Transverse colon (tissue), 4 donors: ENCODE measurements around the gene HOXD11. TPM values are rescaled to one million over a fixed set of nuclear protein-coding genes. Genes with fewer than 3 reads are reported as not detected.

Experiments
- DNase-seq: peaks from one replicate; pipeline ENCODE4 v3.0.0-alpha.2; 2019
- H3K27ac ChIP-seq, 4 donors: fragments of 200-600 bp; sonication (generic); 2 replicates each; pipeline ENCODE4 v1.5.1; 2016 to 2018; ENCODE audit warnings: inconsistent platforms in 4 of 4
- H3K27me3 ChIP-seq: fragments of 200-600 bp; sonication (generic); 2 replicates; pipeline ENCODE4 v1.5.1; 2017; ENCODE audit warnings: inconsistent platforms
- H3K36me3 ChIP-seq, 4 donors: fragments of 200-600 bp; sonication (generic); 2 replicates each; pipeline ENCODE4 v1.5.1; 2017 to 2019; ENCODE audit warnings: inconsistent platforms in 4 of 4
- H3K4me1 ChIP-seq, 4 donors: fragments of 200-600 bp; sonication (generic); 2 replicates each; pipeline ENCODE4 v1.5.1; 2017 to 2020; ENCODE audit warnings: inconsistent platforms in 4 of 4
- H3K4me3 ChIP-seq, 4 donors: fragments of 200-600 bp; sonication (generic); 1 replicate in 1 of 4; 2 replicates in 3 of 4; pipeline versions ENCODE4 v1.5.1 to v1.6.1; 2017 to 2019; ENCODE audit warnings: inconsistent platforms in 4 of 4
- H3K9me3 ChIP-seq, 2 donors: fragments of 200-600 bp; sonication (generic); 2 replicates each; pipeline ENCODE4 v1.5.1; 2017 to 2019; ENCODE audit warnings: inconsistent platforms in 2 of 2
- EP300 ChIP-seq: sonication (generic); formaldehyde crosslinking; IDR thresholded peaks from one replicate; pipeline ENCODE4 v1.6.1; 2017; ENCODE audit warnings: antibody characterized with exemption, low read depth
- POLR2A ChIP-seq: fragments of 450-650 bp; IDR thresholded peaks from one replicate; pipeline ENCODE4 v1.6.1; 2016; ENCODE audit warnings: antibody characterized with exemption, mild to moderate bottlenecking, moderate library complexity
- POLR2AphosphoS5 ChIP-seq, 3 donors: sonication (generic); formaldehyde crosslinking; IDR thresholded peaks; one replicate each; pipeline ENCODE4 v1.6.1; 2016; ENCODE audit warnings: antibody characterized with exemption in 3 of 3
- whole genome bisulfite sequencing, 2 donors: methylation state at CpG; one replicate each; pipeline ENCODE4 v1.1.5; 2018; ENCODE audit warnings: low coverage in 1 of 2; 5-methylcytosine and 5-hydroxymethylcytosine counted together
- in situ Hi-C, 4 donors: fragments of 200-750 bp; cut with MboI; loops; one replicate each; pipeline versions ENCODE4 v1.15.0 to v1.15.1; 2017; ENCODE audit warnings: low sequenced_read_pairs in 3 of 4, low pct_ligation_motif_present in 1 of 4, low pct_unique_long_range_greater_than_20kb in 1 of 4
- intact Hi-C: fragments of 100-400 bp; cut with DNase I; formaldehyde crosslinking; loops from one replicate; pipeline ENCODE4 v1.15.1; 2023; ENCODE audit warnings: low total_unique reads
- total RNA-seq, 4 donors: library from RNA; depleted of rRNA; stranded (reverse); fragments of >200 nt; gene quantifications; one replicate each; pipeline ENCODE4 v1.1.0, GENCODE V29; 2016
- TF ChIP-seq, protein P1 (sequence below), 5 experiments: fragments of 200-600 bp in 3 of 5; fragments of 450-650 bp in 2 of 5; sonication (generic) in 3 of 5; IDR thresholded peaks; 1 replicate in 2 of 5; 2 replicates in 3 of 5; pipeline ENCODE4 v1.5.1; 2016 to 2017; ENCODE audit warnings: antibody characterized with exemption in 5 of 5, inconsistent platforms in 3 of 5, mild to moderate bottlenecking in 2 of 5, moderate library complexity in 1 of 5

The HOXD11 gene
- total RNA-seq, 4 donors from 2014 or later, result 0.41 to 13.5 (median 4.4) TPM

DNA sequence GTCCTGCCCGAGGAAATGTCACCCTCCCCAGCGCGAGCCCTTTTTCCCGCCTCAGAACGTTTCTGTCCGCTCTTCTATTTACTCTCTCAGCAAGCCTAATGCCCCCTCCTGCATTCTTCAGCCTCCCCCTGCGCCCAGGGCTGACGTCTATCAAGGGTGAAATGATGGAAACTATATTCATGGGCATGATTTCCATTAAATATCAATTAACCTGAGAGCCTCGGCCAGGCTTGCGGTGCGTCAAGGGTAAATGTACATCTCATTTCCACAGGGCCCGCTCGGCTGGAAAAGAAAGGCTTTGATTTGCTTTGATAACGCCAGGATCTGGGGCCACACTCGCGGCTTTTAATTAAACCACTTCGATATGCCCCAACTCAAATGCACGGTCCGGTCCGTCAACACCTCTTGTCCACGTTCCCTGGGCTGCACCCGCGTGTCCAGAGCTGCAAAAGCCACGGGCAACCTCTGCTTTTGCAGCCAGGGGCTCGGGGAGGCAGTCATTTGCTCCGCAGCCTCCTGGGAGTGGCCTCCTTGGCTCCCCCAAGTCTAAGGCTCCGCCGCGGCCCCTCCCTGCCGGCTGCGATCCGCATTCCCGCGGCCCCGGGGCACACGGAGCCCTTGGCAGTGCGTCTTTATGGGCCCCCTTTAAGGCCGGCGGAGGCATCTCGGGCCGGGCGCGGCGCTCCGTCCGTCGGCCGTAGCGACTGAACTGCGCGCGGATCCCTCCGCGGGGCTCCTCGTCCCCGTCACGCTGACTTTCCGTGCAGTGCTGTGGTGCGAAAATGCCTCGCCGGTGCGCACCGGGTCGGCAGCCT, 22.1 kb downstream of the HOXD11 start, which contains the start of gene HOXD8:
TSS of gene HOXD8 (plus strand) at position 724 of the 815 bp plus-strand sequence. CDS start 662 bp downstream, outside the sequence.
- intact Hi-C loops, result loop anchor here (5.0 kb wide), 1 partner anchor 508 kb away; no protein-coding TSS in a partner anchor
- Histone ChIP-seq H3K4me1 (peaks cover 12 to 55% (median 31%) of the 10 kb centered on the region in 4 donors), H3K27me3 (peaks cover 83% of the 10 kb centered on the region), H3K36me3 (no peaks in the 10 kb centered on the region), H3K9me3 (no peaks in the 10 kb centered on the region), H3K4me3 (peak within 1 kb of the TSS; percentile 44 to 68 (median 57)), H3K27ac (peak within 1 kb of the TSS; percentile 94 to 96 (median 94))
- in situ Hi-C loops, result loop anchor here (5.0 to 25.0 kb wide), 6 partner anchors 326 to 1026 kb away; no protein-coding TSS in a partner anchor
- TF ChIP-seq POLR2AphosphoS5 (IDR thresholded peaks at IDR 0.05), result peak; percentile 77 to 83 (median 80)
- TF ChIP-seq EP300, result no peak
- TF ChIP-seq, protein P1, sequence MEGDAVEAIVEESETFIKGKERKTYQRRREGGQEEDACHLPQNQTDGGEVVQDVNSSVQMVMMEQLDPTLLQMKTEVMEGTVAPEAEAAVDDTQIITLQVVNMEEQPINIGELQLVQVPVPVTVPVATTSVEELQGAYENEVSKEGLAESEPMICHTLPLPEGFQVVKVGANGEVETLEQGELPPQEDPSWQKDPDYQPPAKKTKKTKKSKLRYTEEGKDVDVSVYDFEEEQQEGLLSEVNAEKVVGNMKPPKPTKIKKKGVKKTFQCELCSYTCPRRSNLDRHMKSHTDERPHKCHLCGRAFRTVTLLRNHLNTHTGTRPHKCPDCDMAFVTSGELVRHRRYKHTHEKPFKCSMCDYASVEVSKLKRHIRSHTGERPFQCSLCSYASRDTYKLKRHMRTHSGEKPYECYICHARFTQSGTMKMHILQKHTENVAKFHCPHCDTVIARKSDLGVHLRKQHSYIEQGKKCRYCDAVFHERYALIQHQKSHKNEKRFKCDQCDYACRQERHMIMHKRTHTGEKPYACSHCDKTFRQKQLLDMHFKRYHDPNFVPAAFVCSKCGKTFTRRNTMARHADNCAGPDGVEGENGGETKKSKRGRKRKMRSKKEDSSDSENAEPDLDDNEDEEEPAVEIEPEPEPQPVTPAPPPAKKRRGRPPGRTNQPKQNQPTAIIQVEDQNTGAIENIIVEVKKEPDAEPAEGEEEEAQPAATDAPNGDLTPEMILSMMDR (IDR thresholded peaks at IDR 0.05), result peak in 2 of 5 experiments; percentile 9 to 12
- TF ChIP-seq POLR2A, result peak; percentile 51
- 2 to 13% methylated on average over 8 to 64 of the region's 64 CpGs for WGBS, 2 donors
- DNase-seq, result peak; percentile 75

DNA sequence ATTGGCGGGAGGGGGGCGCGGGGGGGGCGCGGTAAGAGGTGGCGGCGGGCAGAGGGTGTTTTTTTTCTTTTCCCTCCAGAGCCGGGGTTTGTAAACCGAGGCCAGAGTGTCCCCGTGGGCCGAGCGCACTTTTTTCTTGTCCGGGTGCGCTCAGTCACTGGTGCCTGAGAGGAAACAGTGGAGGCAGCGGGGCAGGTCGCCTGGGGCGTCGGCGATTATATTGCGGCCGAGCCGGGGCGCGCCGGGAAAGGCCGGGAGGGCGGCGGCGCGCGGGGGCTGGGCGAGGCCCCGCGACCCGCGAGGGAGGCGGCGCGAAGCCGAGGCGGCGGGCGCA, 22.7 kb downstream of the HOXD11 start:
- WGBS, 2 donors, result 0 to 10% methylated on average over 2 to 41 of the region's 43 CpGs
- peak overlapping the region; percentile 94 to 96 (median 94) for H3K27ac ChIP-seq
- intact Hi-C loops (loop anchor here (5.0 kb wide), 1 partner anchor 508 kb away; no protein-coding TSS in a partner anchor), in situ Hi-C loops (loop anchor here (5.0 to 25.0 kb wide), 6 partner anchors 325 to 1025 kb away; no protein-coding TSS in a partner anchor)
- peak overlapping the region; percentile 44 to 68 (median 57) for H3K4me3 ChIP-seq
- H3K4me1 ChIP-seq, result peaks cover 12 to 56% (median 31%) of the 10 kb centered on the region in 4 donors
- peaks cover 77% of the 10 kb centered on the region for H3K27me3 ChIP-seq
- peak; percentile 64 for DNase-seq
- H3K9me3 ChIP-seq, result no peaks in the 10 kb centered on the region
- no peaks in the 10 kb centered on the region for H3K36me3 ChIP-seq
- TF ChIP-seq POLR2A, result no peak
- no peak for TF ChIP-seq POLR2AphosphoS5 (IDR thresholded peaks at IDR 0.05)
- TF ChIP-seq, protein P1 (IDR thresholded peaks at IDR 0.05), result no peak
- TF ChIP-seq EP300, result no peak

DNA sequence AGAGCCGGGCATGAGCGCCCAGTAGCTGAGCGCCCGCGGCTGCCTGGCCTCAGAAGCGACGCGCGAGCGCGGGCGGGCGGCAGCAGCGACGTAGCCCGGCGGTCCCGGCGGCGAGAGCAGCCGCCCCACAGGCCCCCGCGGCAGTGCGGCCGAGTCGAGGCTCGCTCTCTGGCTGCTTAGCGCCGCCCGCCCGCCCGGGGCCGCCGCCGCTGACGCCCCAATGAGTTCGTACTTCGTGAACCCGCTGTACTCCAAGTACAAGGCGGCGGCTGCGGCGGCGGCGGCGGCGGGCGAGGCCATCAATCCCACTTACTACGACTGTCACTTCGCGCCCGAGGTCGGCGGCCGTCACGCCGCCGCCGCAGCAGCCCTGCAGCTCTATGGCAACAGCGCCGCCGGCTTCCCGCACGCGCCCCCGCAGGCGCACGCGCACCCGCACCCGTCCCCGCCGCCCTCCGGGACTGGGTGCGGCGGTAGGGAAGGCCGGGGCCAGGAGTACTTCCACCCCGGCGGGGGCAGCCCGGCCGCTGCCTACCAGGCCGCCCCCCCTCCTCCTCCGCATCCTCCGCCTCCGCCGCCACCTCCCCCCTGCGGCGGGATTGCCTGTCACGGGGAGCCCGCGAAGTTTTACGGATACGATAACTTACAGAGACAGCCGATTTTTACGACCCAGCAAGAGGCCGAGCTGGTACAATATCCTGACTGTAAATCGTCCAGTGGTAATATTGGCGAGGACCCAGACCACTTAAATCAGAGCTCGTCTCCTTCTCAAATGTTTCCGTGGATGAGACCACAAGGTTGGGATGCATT, 23.3 kb downstream of the HOXD11 start:
- in situ Hi-C loops, result loop anchor here in 1 of 4 donors (25.0 kb wide), 1 partner anchor 682 kb away; no protein-coding TSS in a partner anchor
- peaks cover 71% of the 10 kb centered on the region for H3K27me3 ChIP-seq
- H3K9me3 ChIP-seq, result no peaks in the 10 kb centered on the region
- H3K27ac ChIP-seq, result peak overlapping the region; percentile 94 to 96 (median 94)
- 5 to 17% methylated on average over 5 to 64 of the region's 100 CpGs for WGBS, 2 donors
- H3K4me3 ChIP-seq, result peak overlapping the region; percentile 32 to 68 (median 50)
- H3K36me3 ChIP-seq, result no peaks in the 10 kb centered on the region
- peak; percentile 56 for DNase-seq
- H3K4me1 ChIP-seq, result peaks cover 15 to 62% (median 35%) of the 10 kb centered on the region in 4 donors
- intact Hi-C loops, result no loop called here
- TF ChIP-seq POLR2AphosphoS5 (IDR thresholded peaks at IDR 0.05) (peak; percentile 18 to 49 (median 26)), POLR2A (peak; percentile 9), EP300 (no peak)
- TF ChIP-seq, protein P1 (IDR thresholded peaks at IDR 0.05), result peak in 1 of 5 experiments; percentile 22
